HepG2 (cell line): ENCODE data around the gene KRT40.

Experiments
- KAT2B ChIP-seq: fragments of 150-350 bp; IDR thresholded peaks from 2 replicates; pipeline ENCODE4 v1.6.1; 2014; ENCODE audit warnings: low read depth, low read length, borderline replicate concordance
- POLR2A ChIP-seq, 2 experiments: IDR thresholded peaks; 2 replicates each; pipeline ENCODE4 v1.6.1; 2011; ENCODE audit warnings: low read depth in 2 of 2, low read length in 2 of 2, mild to moderate bottlenecking in 1 of 2, moderate library complexity in 1 of 2; ENCODE audit not compliant: insufficient read depth in 1 of 2
- RAD21 ChIP-seq: fragments of 450-650 bp; formaldehyde crosslinking; IDR thresholded peaks from 2 replicates; pipeline ENCODE4 v1.5.0; 2020; ENCODE audit warnings: mild to moderate bottlenecking

DNA sequence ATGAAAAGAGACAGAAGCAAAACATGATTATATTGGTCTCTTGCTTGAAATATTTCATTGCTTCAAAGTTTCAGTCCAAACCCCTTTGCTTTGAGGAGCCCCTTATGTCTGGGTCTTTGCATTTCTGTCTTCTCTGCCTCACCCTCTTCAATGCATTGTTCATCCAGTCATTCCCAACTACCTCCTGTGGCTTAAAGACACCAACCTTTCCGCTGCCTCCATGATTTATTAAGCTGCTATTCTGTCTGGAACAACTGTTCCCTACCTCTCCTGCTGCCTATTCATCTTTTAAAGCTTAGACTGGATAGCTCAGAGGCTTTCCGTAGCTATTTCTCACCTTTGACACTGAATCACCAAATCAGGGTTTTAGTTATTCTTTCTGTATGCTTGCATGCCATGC is 13.2 kb upstream of the KRT40 start:
- TF ChIP-seq RAD21 (CRISPR knock-in tag), result no peak
- no peak for TF ChIP-seq KAT2B
- no peak for TF ChIP-seq POLR2A (IDR thresholded peaks at IDR 0.05; ENCODE audit: insufficient read depth in 1 of 2, low read depth in 2 of 2, low read length in 2 of 2)
